CD4-positive, alpha-beta T cell treated with Interleukin-10 for 1 hour (primary cell): Measurements from ENCODE around the gene CPVL.

ENCODE experiments used
- DNase-seq: peaks from one replicate; pipeline ENCODE4 v3.0.0-alpha.2; 2020

The CPVL gene

GRCh38 chr7:29146057-29146706 lies at the start of gene CPVL:
Gene CPVL (minus strand): TSS chr7:29146537. CDS start chr7:29121061, 25,476 bp downstream.
- DNase-seq = no peak

GRCh38 chr7:29194594-29195427 lies 48.5 kb upstream of the CPVL start, which contains the start of gene CHN2:
Gene CHN2 (plus strand): TSS chr7:29194775.
- peak; percentile 64 for DNase-seq

GRCh38 chr7:29194206-29194593 lies 47.9 kb upstream of the CPVL start:
- DNase-seq = peak; percentile 3

- DNase-seq = no peak
Observed at GRCh38 chr7:29193316-29194205, 47.2 kb upstream of the CPVL start.

GRCh38 chr7:29192811-29193210 lies 46.5 kb upstream of the CPVL start:
- DNase-seq = no peak

- no peak for DNase-seq
Observed at GRCh38 chr7:29192323-29192722, 46.0 kb upstream of the CPVL start.

- DNase-seq = no peak
Observed at GRCh38 chr7:29190349-29191045, 44.2 kb upstream of the CPVL start.

GRCh38 chr7:29189743-29190201 lies 43.4 kb upstream of the CPVL start:
- DNase-seq = peak; percentile 66

GRCh38 chr7:29185613-29186012 lies 39.3 kb upstream of the CPVL start:
- no peak for DNase-seq

GRCh38 chr7:29184599-29184998 lies 38.3 kb upstream of the CPVL start:
- no peak for DNase-seq

GRCh38 chr7:29179115-29179514 lies 32.8 kb upstream of the CPVL start:
- no peak for DNase-seq

- peak; percentile 25 for DNase-seq
Observed at GRCh38 chr7:29177963-29178600, 31.7 kb upstream of the CPVL start.

GRCh38 chr7:29173458-29173857 lies 27.1 kb upstream of the CPVL start:
- DNase-seq = no peak

- DNase-seq = no peak
Observed at GRCh38 chr7:29170781-29171180, 24.4 kb upstream of the CPVL start.

GRCh38 chr7:29167721-29168120 lies 21.4 kb upstream of the CPVL start:
- DNase-seq = no peak

GRCh38 chr7:29163854-29164253 lies 17.5 kb upstream of the CPVL start:
- no peak for DNase-seq

- DNase-seq = no peak
Observed at GRCh38 chr7:29162577-29162976, 16.2 kb upstream of the CPVL start.

GRCh38 chr7:29161231-29161630 lies 14.9 kb upstream of the CPVL start:
- no peak for DNase-seq

GRCh38 chr7:29160080-29160479 lies 13.7 kb upstream of the CPVL start:
- DNase-seq = no peak

- no peak for DNase-seq
Observed at GRCh38 chr7:29158795-29159423, 12.6 kb upstream of the CPVL start.

GRCh38 chr7:29156907-29157452 lies 10.6 kb upstream of the CPVL start:
- DNase-seq = peak; percentile 12
